GM18498 (cell line): Measurements from ENCODE around the gene AGBL4.

Experiments used
- ATAC-seq: cut with Tn5 transposase; IDR thresholded peaks from one replicate; pipeline ENCODE4 v1.9.1; 2021; ENCODE audit warnings: mild to moderate bottlenecking, moderate library complexity; ENCODE audit not compliant: unreplicated experiment

Gene AGBL4

DNA sequence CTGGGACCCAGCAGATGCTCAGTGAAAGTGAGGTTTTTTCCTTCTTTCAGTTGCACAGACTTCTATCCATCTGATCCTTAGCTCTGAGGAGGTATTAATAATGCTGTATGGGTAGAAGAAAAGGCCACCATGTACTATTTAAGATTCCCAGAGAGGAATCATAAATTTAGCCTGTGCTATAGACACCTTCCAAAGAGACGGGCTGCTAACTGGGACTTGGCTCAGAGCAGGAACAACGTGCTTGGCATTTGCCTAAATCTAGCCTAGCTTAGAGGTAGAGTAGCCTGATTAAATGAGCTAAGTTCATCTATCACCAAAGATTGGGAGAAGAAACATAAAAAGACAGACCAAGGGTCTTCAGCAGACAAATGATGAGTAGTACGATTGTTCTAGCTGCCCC is 1070.1 kb downstream of the AGBL4 start:
- no peak for ATAC-seq

DNA sequence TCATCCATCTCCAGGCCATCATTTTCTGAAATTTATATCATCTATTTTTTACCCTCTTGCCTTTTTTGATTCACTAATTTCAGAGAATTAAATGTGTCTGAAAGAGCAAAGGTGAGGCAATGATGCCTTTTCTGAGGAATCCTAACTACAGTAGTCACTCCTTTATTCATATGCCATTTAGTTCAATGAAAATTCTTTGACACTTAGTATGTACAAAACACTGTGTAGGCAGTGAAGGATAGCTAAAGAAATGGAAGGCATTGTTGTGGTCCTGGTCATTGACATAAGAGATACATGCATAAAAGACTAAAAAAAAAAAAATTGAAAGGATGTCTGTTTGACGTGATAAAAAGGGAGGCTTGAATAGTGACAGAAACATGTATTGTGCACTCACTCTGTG is 1075.2 kb downstream of the AGBL4 start:
- ATAC-seq = no peak

GRCh38 chr1:48947761-48948537 is 1075.8 kb downstream of the AGBL4 start:
- ATAC-seq = no peak

GRCh38 chr1:48946070-48946469 is 1077.7 kb downstream of the AGBL4 start:
- ATAC-seq = no peak

- no peak for ATAC-seq
Measured at GRCh38 chr1:48944811-48945210, 1078.9 kb downstream of the AGBL4 start.

- ATAC-seq = no peak
Measured at GRCh38 chr1:48943826-48944225, 1079.9 kb downstream of the AGBL4 start.

DNA sequence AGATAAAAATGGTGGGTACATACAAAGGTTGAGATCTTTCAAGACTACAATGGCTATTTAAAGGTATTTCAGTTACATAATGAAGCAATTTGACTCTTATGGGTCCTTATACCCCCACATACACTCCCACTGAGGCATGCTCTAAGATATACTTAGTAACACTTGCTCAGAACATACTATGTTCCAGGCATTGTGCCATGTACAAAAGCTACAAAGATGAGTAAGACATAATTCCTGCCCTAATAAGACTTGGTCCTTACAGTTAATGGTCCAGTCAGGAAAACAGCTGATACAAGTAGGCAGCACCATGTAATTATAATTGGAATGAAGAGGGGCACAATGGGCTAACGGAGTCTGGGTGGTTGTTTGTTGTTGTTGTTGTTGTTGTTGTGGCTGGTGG is 1080.4 kb downstream of the AGBL4 start:
- no peak for ATAC-seq

DNA sequence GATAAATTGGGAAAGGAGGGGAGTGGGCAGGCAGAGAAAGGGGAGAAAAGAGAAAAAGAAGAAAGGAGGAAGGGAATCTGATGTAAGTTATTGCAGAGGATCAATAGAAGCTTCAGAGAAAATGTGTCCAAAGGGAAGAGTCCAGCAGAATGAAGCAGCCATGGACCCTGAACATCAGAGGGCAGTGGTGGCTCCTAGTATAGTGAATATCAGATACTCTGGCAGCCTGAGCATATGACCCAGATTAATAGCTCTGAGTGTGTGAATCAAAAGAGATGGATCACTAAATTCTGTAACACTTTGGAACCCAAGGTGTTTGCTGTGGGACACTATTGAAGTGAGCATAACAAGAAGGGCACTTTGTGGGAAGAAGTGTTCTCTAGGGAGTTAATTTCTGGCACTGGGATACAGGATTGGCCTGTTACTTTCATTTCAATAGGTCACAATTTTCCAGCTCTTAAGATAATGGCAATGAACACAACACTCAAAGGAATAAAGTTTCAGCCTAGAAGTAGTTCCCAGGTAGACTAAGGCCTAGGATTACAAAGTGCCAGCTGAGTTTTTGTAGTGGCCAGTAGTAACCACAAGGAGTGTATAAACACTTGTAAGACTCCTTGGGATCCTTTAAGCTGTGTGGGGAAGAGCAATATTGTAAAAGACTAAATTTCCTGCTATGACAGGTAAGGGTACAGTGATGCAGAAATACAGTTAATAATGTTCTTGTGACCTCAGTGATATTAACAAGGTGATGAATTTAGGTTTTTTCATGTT is 1082.6 kb downstream of the AGBL4 start:
- ATAC-seq = no peak

DNA sequence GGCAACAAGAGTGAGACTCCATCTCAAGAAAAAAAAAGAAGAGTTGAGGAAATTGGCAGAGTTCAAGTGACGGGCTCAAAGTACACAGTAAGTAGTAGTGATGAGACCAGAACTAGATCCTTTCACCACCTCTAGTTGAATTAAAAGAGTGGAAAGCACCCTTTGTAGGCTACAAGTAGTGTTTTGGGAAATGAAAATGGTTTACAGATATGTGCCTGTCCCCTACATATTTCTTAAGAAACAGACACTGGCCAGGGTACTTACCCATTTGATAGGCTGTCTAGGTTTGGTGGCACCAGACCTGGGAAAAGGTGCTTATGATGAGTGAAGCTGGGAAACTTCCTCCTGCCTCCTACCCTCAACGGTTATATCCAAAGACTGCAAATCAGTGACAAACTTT is 1083.4 kb downstream of the AGBL4 start:
- ATAC-seq = no peak

GRCh38 chr1:48939828-48940227 is 1083.9 kb downstream of the AGBL4 start:
- no peak for ATAC-seq

DNA sequence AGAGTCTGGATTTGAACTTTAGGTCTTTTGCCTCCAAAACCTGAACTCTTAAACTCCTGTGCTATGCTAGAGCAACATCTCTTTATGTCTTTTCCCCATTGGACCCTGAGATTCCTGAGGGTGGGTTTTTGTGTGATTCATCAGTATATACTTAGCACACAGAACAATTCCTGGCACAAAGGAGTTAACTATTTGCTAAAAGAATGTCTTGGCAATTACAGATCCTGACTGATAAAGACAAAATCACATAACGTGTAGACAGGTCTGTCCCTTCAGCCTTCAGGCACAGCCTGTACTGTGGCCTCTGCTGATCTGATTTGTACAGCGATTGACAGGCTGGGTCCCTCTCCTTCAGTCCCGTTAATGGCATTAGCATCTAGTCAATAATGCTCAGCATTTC is 1084.7 kb downstream of the AGBL4 start:
- no peak for ATAC-seq

GRCh38 chr1:48937732-48938131 is 1086.0 kb downstream of the AGBL4 start:
- no peak for ATAC-seq

DNA sequence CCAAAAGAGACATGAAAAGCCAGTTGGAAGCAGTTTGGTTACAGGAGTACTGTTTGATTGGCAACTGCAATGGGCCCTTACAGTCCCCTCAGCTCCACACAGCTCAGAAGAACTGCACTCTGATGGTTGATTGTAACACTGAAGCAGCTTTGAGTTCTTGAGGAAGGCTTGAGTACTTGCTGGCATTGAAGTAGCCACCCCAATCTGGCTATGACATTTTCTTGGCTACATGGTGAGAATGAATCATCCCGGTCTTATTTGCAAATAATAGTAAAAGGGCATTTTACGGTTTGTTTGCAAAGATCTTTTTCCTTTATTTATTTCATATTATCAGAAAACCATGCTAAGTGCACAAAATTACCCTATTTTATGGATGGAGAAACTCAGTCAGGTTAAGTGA is 1087.3 kb downstream of the AGBL4 start:
- no peak for ATAC-seq

DNA sequence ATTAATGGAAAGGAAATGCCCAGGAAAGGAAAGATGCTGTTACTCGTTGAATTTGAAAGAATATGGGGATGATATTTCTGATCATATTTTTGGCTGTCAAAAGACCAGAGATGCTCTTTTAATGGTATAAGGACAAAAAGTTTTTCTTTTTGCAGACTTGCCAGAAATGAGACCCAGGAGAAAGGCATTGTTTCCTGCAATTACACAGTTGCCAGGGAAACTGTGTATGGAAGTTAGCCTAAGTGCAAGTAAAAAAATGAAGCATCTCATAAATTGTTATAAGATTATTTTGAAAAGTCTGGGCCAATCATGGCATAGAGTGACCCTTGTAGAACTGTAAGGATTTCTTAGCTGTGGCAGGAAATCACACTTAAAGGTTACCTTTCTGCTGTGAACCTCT is 1091.4 kb downstream of the AGBL4 start:
- no peak for ATAC-seq

- no peak for ATAC-seq
Measured at GRCh38 chr1:48931506-48932192, 1092.1 kb downstream of the AGBL4 start.

- no peak for ATAC-seq
Measured at GRCh38 chr1:48930011-48930410, 1093.7 kb downstream of the AGBL4 start.

DNA sequence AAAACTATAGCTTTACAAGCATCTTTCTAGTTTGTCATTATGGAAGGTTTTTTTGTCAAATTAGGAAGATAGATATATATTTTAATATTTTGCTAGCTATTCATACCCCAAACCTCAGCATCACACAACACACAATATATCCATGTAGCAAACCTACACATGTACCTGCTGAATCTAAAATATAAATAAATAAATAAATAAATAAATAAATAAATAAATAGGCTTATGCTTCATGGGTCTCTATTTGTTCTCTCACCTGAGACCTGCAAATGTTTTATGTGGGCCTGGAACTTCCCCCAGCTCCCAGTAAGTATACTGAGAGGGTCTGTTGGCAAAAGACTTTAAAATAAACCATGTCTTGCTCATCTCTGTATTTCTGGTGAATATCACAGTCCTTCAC is 1099.7 kb downstream of the AGBL4 start:
- ATAC-seq = no peak

- ATAC-seq = no peak
Measured at GRCh38 chr1:48923116-48923515, 1100.6 kb downstream of the AGBL4 start.

GRCh38 chr1:48920851-48921250 is 1102.9 kb downstream of the AGBL4 start:
- no peak for ATAC-seq

DNA sequence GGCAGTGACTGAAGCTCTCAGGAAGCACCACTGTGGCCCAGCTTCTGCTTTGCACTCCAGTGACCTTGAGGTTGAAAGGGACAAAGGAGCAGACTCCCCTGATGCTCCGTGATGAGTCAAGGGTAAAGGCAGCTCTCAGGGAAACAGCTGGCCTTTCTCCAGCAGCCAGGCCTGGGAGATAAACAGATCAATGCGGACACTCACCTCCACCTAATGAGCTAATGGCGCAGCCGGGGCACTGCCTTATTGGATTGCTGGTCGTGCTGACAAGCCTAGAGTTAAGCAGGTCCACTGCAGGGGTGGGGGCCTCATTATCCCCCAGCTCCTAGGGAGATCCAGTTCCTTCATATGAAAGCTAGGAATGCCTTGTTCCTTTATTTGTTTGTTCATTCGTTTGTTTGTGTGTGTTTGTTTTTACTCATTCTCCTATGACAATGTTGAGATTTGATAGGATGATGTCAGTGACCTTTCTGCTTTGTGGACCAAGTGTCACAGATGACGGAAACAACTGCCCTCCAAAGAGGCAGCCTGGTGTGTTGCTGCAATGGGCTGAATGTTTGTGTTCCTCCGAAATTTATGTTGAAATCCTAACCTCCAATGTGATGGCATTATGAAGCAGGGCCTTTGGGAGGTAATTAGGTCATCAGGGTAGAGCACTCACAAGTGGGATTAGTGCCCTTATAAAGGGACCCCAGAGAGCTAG is 1105.7 kb downstream of the AGBL4 start:
- ATAC-seq = no peak

- ATAC-seq = no peak
Measured at GRCh38 chr1:48917070-48917454, 1106.7 kb downstream of the AGBL4 start.
